Breast epithelium (tissue), 4 donors: Measurements from ENCODE around the gene CNN2. TPM values are rescaled to one million over a fixed set of nuclear protein-coding genes. Genes with fewer than 3 reads are reported as not detected.

Experiments
- DNase-seq, 2 donors: peaks; one replicate each; pipeline ENCODE4 v3.0.0-alpha.2; 2019; ENCODE audit warnings: low spot score in 2 of 2
- H3K27ac ChIP-seq, 2 donors: fragments of 200-600 bp; sonication (generic) in 1 of 2; one replicate each; pipeline ENCODE4 v1.5.1; 2016 to 2019; ENCODE audit warnings: mild to moderate bottlenecking in 1 of 2
- H3K27me3 ChIP-seq, 2 donors: fragments of 200-600 bp; sonication (generic) in 1 of 2; one replicate each; pipeline versions ENCODE4 v1.5.1 to v1.6.0; 2017 to 2019; ENCODE audit warnings: control low read depth in 1 of 2, mild to moderate bottlenecking in 1 of 2
- H3K36me3 ChIP-seq: fragments of 200-600 bp; one replicate; pipeline ENCODE4 v1.5.1; 2019
- H3K4me1 ChIP-seq, 2 donors: fragments of 200-600 bp; sonication (generic); one replicate each; pipeline ENCODE4 v1.5.1; 2016 to 2019; ENCODE audit warnings: control low read depth in 1 of 2
- H3K4me3 ChIP-seq, 3 donors: fragments of 200-600 bp; sonication (generic); 1 replicate in 2 of 3; 2 replicates in 1 of 3; pipeline ENCODE4 v1.5.1; 2016 to 2019; ENCODE audit warnings: mild to moderate bottlenecking in 3 of 3, moderate library complexity in 2 of 3
- H3K9me3 ChIP-seq, 2 donors: fragments of 200-600 bp; sonication (generic) in 1 of 2; one replicate each; pipeline ENCODE4 v1.5.1; 2016 to 2019; ENCODE audit warnings: control low read depth in 1 of 2
- CTCF ChIP-seq, 3 donors: fragments of 450-650 bp; IDR thresholded peaks; one replicate each; pipeline ENCODE4 v1.5.1; 2016 to 2017; ENCODE audit warnings: antibody characterized with exemption in 3 of 3, mild to moderate bottlenecking in 3 of 3, moderate library complexity in 3 of 3
- POLR2A ChIP-seq: fragments of 450-650 bp; IDR thresholded peaks from one replicate; pipeline ENCODE4 v1.6.1; 2016; ENCODE audit warnings: antibody characterized with exemption, mild to moderate bottlenecking, moderate library complexity
- POLR2AphosphoS5 ChIP-seq, 3 donors: sonication (generic); formaldehyde crosslinking; IDR thresholded peaks; one replicate each; pipeline ENCODE4 v1.6.1; 2017; ENCODE audit warnings: antibody characterized with exemption in 3 of 3
- intact Hi-C: fragments of 100-400 bp; cut with DNase I; formaldehyde crosslinking; loops from one replicate; pipeline ENCODE4 v1.15.1; 2023; ENCODE audit warnings: low total_unique reads
- total RNA-seq, 3 donors: library from RNA; depleted of rRNA; stranded (reverse); fragments of >200 nt; gene quantifications; one replicate each; pipeline ENCODE4 v1.1.0, GENCODE V29; 2016

Gene CNN2
- total RNA-seq, 3 donors from 2014 or later: 70.4 to 74.1 (median 70.7) TPM

DNA sequence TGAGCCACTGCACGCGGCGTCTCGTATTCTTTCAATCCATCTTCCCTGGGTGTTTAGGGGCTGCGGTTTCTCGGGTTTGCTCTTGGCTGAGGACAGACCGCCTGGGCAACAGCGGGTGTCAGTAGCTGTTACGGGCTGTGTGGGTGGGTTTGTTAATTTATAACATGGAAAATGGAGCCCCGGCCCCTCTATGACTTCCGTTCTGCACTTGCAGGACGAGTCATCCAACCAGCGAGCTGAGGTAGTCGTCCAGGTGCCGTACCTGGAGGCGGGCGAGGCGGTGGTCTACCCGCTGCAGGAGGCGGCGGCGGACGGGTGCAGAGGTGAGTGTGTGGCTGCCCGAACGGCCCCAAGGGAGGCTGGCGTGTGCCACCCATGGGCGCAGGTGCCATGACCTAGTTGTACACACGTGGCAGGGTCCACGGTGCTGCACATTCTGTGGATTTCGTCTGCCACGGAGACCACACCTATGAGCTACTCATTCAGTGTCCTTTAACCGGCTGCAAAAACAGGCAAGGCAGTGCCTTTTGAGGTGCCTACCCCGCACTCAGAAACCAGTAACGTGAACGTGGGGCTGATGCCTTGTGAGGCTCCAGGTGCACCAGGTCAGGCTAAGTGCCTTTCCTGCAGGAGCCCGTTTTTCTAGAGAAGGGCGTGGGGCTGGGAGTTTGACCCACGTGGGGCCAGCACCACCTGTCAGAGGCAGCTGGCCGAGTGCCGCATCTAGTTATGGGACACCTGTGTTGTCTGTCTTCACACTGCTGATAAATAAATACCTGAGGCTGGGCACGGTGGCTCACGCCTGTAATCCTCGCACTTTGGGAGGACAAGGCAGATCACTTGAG lies 57.8 kb downstream of the CNN2 start:
- TF ChIP-seq CTCF (IDR thresholded peaks at IDR 0.05) (no peak), POLR2A (no peak), POLR2AphosphoS5 (IDR thresholded peaks at IDR 0.05) (no peak)
- Histone ChIP-seq H3K4me3 (no peak overlapping the region), H3K9me3 (no peaks in the 10 kb centered on the region), H3K27ac (no peak overlapping the region), H3K36me3 (no peaks in the 10 kb centered on the region), H3K4me1 (no peaks in the 10 kb centered on the region), H3K27me3 (no peaks in the 10 kb centered on the region)
- no peak for DNase-seq
- intact Hi-C loops: loop anchor here (5.0 kb wide), 1 partner anchor 813 kb away; no protein-coding TSS in a partner anchor

DNA sequence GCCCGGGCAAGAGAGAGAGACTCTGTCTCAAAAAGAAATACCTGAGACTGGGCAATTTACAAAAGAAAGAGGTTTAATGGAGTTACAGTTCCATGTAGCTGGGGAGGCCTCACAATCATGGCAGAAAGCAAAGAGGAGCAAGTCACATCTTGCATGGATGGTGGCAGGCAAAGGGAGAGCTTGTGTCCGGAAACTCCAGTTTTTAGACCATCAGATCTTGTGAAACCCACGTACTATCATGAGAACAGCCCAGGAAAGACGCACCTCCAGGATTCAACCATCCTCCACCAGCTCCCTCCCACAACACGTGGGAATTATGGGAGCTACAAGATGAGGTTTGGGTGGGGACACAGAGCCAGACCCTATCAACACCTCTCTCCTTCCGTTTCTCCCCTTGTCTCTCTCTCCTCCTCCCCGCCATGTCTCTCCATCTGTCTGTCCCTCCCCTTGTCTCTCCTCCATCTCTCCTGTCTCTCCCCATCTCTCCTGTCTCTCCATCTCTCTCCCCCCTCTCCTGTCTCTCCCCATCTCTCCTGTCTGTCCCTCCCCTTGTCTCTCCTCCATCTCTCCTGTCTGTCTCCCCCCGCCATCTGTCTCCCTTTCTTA lies 58.7 kb downstream of the CNN2 start:
- H3K36me3 ChIP-seq: no peaks in the 10 kb centered on the region
- intact Hi-C loops: no loop called here
- TF ChIP-seq CTCF (IDR thresholded peaks at IDR 0.05) (no peak), POLR2A (no peak), POLR2AphosphoS5 (IDR thresholded peaks at IDR 0.05) (no peak)
- H3K4me1 ChIP-seq: no peaks in the 10 kb centered on the region
- H3K27me3 ChIP-seq: no peaks in the 10 kb centered on the region
- H3K27ac ChIP-seq: no peak overlapping the region
- H3K9me3 ChIP-seq: no peaks in the 10 kb centered on the region
- H3K4me3 ChIP-seq: no peak overlapping the region
- DNase-seq: no peak

- intact Hi-C loops: no loop called here
- no peaks in the 10 kb centered on the region for H3K9me3 ChIP-seq
- DNase-seq: no peak
- H3K4me3 ChIP-seq: no peak overlapping the region
- H3K27ac ChIP-seq: peak overlapping the region in 1 of 2 donors; percentile 10
- no peak for TF ChIP-seq POLR2A
- TF ChIP-seq POLR2AphosphoS5 (IDR thresholded peaks at IDR 0.05): no peak
- TF ChIP-seq CTCF (IDR thresholded peaks at IDR 0.05): no peak
- no peaks in the 10 kb centered on the region for H3K36me3 ChIP-seq
- no peaks in the 10 kb centered on the region for H3K27me3 ChIP-seq
- H3K4me1 ChIP-seq: no peaks in the 10 kb centered on the region
Observed at GRCh38 chr19:1085676-1086442, 59.5 kb downstream of the CNN2 start.

- H3K27ac ChIP-seq: no peak overlapping the region
- no peak overlapping the region for H3K4me3 ChIP-seq
- H3K27me3 ChIP-seq: no peaks in the 10 kb centered on the region
- H3K4me1 ChIP-seq: no peaks in the 10 kb centered on the region
- H3K36me3 ChIP-seq: no peaks in the 10 kb centered on the region
- TF ChIP-seq POLR2AphosphoS5 (IDR thresholded peaks at IDR 0.05) (no peak), CTCF (IDR thresholded peaks at IDR 0.05) (no peak), POLR2A (no peak)
- no peaks in the 10 kb centered on the region for H3K9me3 ChIP-seq
- intact Hi-C loops: no loop called here
- DNase-seq: no peak
Observed at GRCh38 chr19:1086613-1087012, 60.2 kb downstream of the CNN2 start.
